PC-9 (cell line): ENCODE results near the gene HLA-A.

Source experiments
- CTCF ChIP-seq: fragments of 200-600 bp; sonication (generic); conservative IDR thresholded peaks from 2 replicates; pipeline ENCODE4 v1.6.1; 2017; ENCODE audit warnings: mixed run types, antibody characterized with exemption, mild to moderate bottlenecking, moderate library complexity
- EZH2 ChIP-seq: fragments of 200-600 bp; sonication (generic); IDR thresholded peaks from 2 replicates; pipeline ENCODE4 v1.8.0; 2017; ENCODE audit warnings: antibody characterized with exemption, low read depth

- TF ChIP-seq CTCF (no peak), EZH2 (no peak)
These were observed 1.3 kb upstream of the HLA-A start for GRCh38 chr6:29941016-29941415.
